GM10266 (cell line): ENCODE data around the gene CCL1.

ENCODE experiments used
- DNase-seq: peaks from one replicate; pipeline ENCODE4 v3.0.0; 2012; ENCODE audit errors: extremely low spot score
- TF ChIP-seq, protein P1 (sequence below): IDR thresholded peaks from 2 replicates; pipeline ENCODE4 v1.5.1; 2012; ENCODE audit warnings: mild to moderate bottlenecking, low read depth; ENCODE audit not compliant: control insufficient read depth, insufficient read depth; ENCODE audit errors: missing control alignments

Gene CCL1

DNA sequence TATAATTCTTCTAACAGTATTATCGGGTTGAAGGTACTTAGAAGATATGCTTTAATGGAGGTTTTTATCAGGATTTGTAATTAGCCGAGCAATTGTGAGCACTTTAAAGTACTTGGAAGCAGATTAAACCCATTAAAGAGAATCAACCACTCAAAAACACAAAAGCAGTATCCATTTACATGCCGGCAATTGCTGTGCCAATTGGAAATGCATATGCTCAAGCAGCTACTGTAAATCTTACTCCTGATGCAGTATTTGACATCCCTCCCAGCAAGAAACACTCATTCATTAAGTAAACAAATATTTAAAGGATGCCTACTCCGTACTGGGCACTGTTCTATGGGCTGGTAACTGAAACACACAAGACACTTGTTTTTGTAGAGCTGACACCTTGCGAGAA lies 11.4 kb upstream of the CCL1 start:
- TF ChIP-seq, protein P1, sequence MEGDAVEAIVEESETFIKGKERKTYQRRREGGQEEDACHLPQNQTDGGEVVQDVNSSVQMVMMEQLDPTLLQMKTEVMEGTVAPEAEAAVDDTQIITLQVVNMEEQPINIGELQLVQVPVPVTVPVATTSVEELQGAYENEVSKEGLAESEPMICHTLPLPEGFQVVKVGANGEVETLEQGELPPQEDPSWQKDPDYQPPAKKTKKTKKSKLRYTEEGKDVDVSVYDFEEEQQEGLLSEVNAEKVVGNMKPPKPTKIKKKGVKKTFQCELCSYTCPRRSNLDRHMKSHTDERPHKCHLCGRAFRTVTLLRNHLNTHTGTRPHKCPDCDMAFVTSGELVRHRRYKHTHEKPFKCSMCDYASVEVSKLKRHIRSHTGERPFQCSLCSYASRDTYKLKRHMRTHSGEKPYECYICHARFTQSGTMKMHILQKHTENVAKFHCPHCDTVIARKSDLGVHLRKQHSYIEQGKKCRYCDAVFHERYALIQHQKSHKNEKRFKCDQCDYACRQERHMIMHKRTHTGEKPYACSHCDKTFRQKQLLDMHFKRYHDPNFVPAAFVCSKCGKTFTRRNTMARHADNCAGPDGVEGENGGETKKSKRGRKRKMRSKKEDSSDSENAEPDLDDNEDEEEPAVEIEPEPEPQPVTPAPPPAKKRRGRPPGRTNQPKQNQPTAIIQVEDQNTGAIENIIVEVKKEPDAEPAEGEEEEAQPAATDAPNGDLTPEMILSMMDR, result no peak
- DNase-seq, result no peak

DNA sequence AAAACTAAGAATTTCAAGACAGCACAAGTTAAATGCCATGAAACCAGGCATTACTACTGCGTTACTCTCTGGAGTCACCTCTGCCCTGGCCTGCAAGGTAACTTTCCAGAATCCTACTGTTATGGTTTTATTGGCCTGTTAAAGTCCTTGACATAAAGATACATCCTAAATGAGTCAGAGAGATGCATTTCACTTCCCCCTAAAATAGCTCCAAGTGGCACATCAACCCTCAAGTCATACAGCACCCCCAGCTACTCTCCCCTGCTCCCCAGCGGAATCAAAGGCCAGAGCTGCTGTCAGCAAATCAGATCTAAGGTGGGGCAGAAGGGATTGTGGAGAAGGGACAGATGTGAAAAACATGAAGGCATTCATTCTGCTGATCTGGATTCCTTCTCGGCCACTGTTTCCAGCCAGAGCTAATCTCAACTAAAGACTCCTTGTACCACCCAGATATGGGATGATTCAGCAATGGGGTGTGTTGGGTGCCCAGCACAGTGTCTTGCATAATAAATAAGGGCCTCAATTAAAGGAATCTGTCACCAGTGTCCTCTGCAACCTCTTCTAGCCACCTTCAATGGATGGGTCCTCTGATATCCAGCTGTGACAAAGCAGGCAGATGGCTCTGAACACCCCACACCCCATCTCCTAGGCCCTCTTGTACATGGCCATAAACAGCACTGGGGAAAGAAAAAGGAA lies 8.5 kb upstream of the CCL1 start:
- TF ChIP-seq, protein P1, result no peak
- no peak for DNase-seq

DNA sequence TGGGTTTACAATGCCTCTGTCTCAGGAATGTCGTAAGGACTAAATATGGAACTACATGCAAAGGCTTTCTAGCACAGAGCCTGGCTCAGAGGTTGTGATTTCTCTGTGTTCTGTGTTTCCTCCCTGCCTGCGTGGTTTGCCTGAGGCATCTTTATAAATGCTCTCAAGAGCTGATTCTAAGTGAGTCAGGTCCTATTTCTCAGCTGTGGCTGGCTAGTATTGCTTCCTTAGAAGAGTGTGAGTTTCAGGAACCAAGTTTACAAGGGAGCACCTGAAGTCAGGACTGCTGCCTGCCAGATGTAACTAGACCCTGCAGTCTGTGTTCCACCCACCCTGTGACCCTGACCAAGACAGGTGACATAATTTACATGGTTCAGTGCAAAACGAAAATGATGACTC lies 8.0 kb upstream of the CCL1 start:
- TF ChIP-seq, protein P1, result no peak
- no peak for DNase-seq

DNA sequence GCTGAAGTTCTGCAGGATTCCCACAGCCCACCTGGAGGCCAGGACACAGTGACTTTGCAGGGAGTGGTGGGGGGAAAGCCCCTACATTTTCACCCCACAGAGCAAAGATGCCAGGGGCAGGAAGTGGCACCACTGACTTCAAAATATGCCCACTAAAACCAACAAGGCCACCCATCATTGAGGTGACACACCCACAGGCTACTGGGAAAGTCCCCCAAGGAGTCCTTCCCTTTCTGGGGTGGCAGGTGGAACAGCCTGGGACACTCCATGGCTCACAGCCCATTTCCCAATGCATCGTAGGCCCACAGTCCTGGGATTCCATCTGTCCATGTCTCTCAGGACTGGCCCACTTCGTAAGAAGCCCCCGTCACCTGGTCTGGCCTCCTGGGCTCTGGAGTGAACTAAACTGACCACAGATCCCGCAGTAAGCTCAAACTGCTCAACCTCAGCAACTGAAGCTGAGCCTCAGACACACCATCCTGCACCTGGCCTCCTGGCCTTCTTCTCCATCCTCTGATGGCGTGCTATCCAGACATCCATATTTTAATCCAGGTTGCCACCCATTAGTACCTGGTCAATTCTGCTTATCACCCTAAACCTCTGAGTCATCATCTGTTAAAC lies 7.5 kb upstream of the CCL1 start:
- TF ChIP-seq, protein P1, result no peak
- DNase-seq, result no peak

DNA sequence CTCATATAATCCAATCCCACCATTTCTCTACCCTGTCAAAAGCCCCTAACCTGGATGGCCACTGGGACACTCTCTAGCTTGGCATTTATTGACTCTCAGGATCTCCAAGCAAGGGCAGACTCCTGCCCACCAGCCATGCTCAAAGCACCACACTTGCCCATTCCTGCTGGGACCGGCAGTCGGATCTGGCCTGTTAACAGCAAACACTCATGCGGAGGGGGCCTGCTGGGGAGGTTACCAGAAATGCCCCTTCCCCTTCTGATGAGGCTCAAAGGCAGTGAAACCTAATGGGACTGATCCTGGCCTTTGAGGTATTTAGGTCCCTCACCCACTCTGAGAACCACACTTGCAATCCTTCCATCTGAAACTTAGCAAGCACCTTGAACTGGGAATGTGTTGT lies 6.5 kb upstream of the CCL1 start:
- no peak for DNase-seq

DNA sequence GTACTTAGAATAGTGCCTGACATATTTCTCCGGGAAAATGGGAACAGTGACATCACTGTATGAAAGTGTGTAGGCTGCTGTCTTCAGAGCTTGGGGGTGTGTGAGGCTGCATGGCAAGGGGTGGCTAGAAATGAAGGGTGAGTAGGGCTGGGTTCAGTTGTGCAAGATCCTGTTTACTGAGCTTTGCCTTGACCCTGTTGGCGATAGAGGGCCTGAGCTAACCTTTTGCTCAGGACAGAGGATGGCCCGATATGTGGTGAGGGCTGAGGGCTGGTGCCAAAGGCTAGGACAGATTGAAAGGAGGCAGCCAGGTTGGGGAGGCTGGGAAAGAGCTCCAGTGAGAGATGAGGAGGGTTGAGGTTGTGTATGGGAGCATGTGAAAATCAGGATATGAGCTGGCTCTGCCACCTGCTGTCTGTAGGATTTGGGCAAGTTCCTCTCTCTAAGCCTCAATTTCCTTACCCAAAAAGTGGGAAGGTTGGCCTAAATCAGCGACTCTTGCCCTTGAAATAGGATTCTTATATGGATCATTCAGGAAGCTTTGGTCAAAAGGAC lies 6.0 kb upstream of the CCL1 start:
- DNase-seq, result no peak
- TF ChIP-seq, protein P1, result no peak

More for the DNA sequence above, 6.5 kb upstream of the CCL1 start:
- TF ChIP-seq, protein P1, result no peak

DNA sequence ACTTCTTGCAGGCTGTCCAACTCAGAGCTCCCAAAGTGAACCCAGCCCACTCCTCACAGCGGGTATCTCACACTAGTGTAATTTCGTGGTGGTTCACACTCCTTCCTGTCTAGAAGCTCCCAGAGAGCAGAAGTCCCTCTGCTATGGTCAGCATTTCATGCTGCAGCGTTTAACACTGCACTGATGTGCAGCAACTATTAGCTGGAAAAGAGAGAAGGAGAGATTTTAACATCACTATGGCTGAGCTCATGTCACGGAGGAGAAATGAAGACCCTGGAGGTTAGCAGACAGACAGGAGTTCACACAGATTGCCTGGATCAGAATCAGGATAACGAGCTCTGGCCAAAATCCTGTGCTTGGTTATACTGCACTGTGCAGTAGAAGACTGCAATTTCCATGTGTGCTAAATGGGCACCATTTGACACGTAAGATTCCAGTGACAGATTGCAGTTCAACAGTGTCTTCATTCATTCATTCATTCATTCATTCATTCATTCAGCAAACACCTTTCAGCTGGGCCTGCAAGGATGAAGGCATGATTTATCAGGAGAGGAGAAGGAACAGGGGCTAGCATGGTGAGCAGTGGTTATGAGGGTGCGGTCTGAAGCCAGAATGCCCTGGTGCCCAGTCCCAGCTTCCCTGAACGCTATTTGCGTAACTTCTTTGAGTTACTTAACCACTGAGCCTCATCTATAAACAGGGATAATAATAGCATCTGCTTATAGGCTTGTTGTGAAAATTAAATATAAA lies 5.3 kb upstream of the CCL1 start:
- DNase-seq, result no peak
- TF ChIP-seq, protein P1, result no peak
